ENCODE measurements around the gene SLC66A1. TPM values are rescaled to one million over a fixed set of nuclear protein-coding genes. Genes with fewer than 3 reads are reported as not detected.

Gene SLC66A1
- polyA plus RNA-seq, 2 donors: 8.6 to 8.9 TPM

- Histone ChIP-seq H3K27ac (ENCODE audit: low read depth in 2 of 2, low read length in 1 of 2) (no peak overlapping the region), H3K36me3 (ENCODE audit: control insufficient read depth in 2 of 2, insufficient read depth in 2 of 2, low read length in 1 of 2) (peaks cover 4 to 41% of the 10 kb centered on the region in 2 donors), H3K27me3 (ENCODE audit: control insufficient read depth in 1 of 2, insufficient read depth in 2 of 2, low read length in 2 of 2) (no peaks in the 10 kb centered on the region), H3K4me3 (ENCODE audit: low read depth in 1 of 2, low read length in 2 of 2) (no peak overlapping the region), H3K4me1 (ENCODE audit: control insufficient read depth in 2 of 2, insufficient read depth in 2 of 2, low read length in 1 of 2) (peaks cover 0 to 4% of the 10 kb centered on the region in 2 donors), H3K9me3 (ENCODE audit: control insufficient read depth in 2 of 2, insufficient read depth in 1 of 2, low read depth in 1 of 2, low read length in 1 of 2) (no peaks in the 10 kb centered on the region)
- WGBS, 2 donors: 85 to 88% methylated on average over 19 of the region's 19 CpGs
Observed at GRCh38 chr1:19339214-19339861, 27.2 kb downstream of the SLC66A1 start.

- no peak overlapping the region for H3K27ac ChIP-seq (ENCODE audit: low read depth in 2 of 2, low read length in 1 of 2)
- H3K9me3 ChIP-seq (ENCODE audit: control insufficient read depth in 2 of 2, insufficient read depth in 1 of 2, low read depth in 1 of 2, low read length in 1 of 2): no peaks in the 10 kb centered on the region
- H3K4me1 ChIP-seq (ENCODE audit: control insufficient read depth in 2 of 2, insufficient read depth in 2 of 2, low read length in 1 of 2): peaks cover 0 to 4% of the 10 kb centered on the region in 2 donors
- 92 to 95% methylated on average over 14 of the region's 14 CpGs for WGBS, 2 donors
- H3K4me3 ChIP-seq (ENCODE audit: low read depth in 1 of 2, low read length in 2 of 2): no peak overlapping the region
- H3K36me3 ChIP-seq (ENCODE audit: control insufficient read depth in 2 of 2, insufficient read depth in 2 of 2, low read length in 1 of 2): peaks cover 9 to 51% of the 10 kb centered on the region in 2 donors
- H3K27me3 ChIP-seq (ENCODE audit: control insufficient read depth in 1 of 2, insufficient read depth in 2 of 2, low read length in 2 of 2): no peaks in the 10 kb centered on the region
Observed at GRCh38 chr1:19340387-19340937, 28.3 kb downstream of the SLC66A1 start.

- Histone ChIP-seq H3K4me3 (ENCODE audit: low read depth in 1 of 2, low read length in 2 of 2) (no peak overlapping the region), H3K4me1 (ENCODE audit: control insufficient read depth in 2 of 2, insufficient read depth in 2 of 2, low read length in 1 of 2) (peaks cover 0 to 4% of the 10 kb centered on the region in 2 donors), H3K27ac (ENCODE audit: low read depth in 2 of 2, low read length in 1 of 2) (peak overlapping the region in 1 of 2 donors; percentile 15), H3K9me3 (ENCODE audit: control insufficient read depth in 2 of 2, insufficient read depth in 1 of 2, low read depth in 1 of 2, low read length in 1 of 2) (no peaks in the 10 kb centered on the region), H3K36me3 (ENCODE audit: control insufficient read depth in 2 of 2, insufficient read depth in 2 of 2, low read length in 1 of 2) (peaks cover 9 to 55% of the 10 kb centered on the region in 2 donors), H3K27me3 (ENCODE audit: control insufficient read depth in 1 of 2, insufficient read depth in 2 of 2, low read length in 2 of 2) (no peaks in the 10 kb centered on the region)
- WGBS, 2 donors: 59 to 60% methylated on average over 25 of the region's 25 CpGs
Observed at GRCh38 chr1:19341201-19342061, 29.3 kb downstream of the SLC66A1 start.

GRCh38 chr1:19342062-19342750 lies 30.1 kb downstream of the SLC66A1 start:
- no peak overlapping the region for H3K27ac ChIP-seq (ENCODE audit: low read depth in 2 of 2, low read length in 1 of 2)
- H3K36me3 ChIP-seq (ENCODE audit: control insufficient read depth in 2 of 2, insufficient read depth in 2 of 2, low read length in 1 of 2): peaks cover 9 to 55% of the 10 kb centered on the region in 2 donors
- 81% methylated on average over 27 of the region's 27 CpGs for WGBS, 2 donors

GRCh38 chr1:19342894-19343616 lies 30.9 kb downstream of the SLC66A1 start:
- no peak overlapping the region for H3K27ac ChIP-seq (ENCODE audit: low read depth in 2 of 2, low read length in 1 of 2)
- H3K36me3 ChIP-seq (ENCODE audit: control insufficient read depth in 2 of 2, insufficient read depth in 2 of 2, low read length in 1 of 2): peaks cover 9 to 55% of the 10 kb centered on the region in 2 donors
- WGBS, 2 donors: 82 to 85% methylated on average over 33 of the region's 33 CpGs
- H3K4me3 ChIP-seq (ENCODE audit: low read depth in 1 of 2, low read length in 2 of 2): no peak overlapping the region
- no peaks in the 10 kb centered on the region for H3K27me3 ChIP-seq (ENCODE audit: control insufficient read depth in 1 of 2, insufficient read depth in 2 of 2, low read length in 2 of 2)
- H3K4me1 ChIP-seq (ENCODE audit: control insufficient read depth in 2 of 2, insufficient read depth in 2 of 2, low read length in 1 of 2): peaks cover 0 to 4% of the 10 kb centered on the region in 2 donors
- no peaks in the 10 kb centered on the region for H3K9me3 ChIP-seq (ENCODE audit: control insufficient read depth in 2 of 2, insufficient read depth in 1 of 2, low read depth in 1 of 2, low read length in 1 of 2)

More at GRCh38 chr1:19342062-19342750, 30.1 kb downstream of the SLC66A1 start:
- H3K4me3 ChIP-seq (ENCODE audit: low read depth in 1 of 2, low read length in 2 of 2): no peak overlapping the region
- no peaks in the 10 kb centered on the region for H3K9me3 ChIP-seq (ENCODE audit: control insufficient read depth in 2 of 2, insufficient read depth in 1 of 2, low read depth in 1 of 2, low read length in 1 of 2)
- no peaks in the 10 kb centered on the region for H3K27me3 ChIP-seq (ENCODE audit: control insufficient read depth in 1 of 2, insufficient read depth in 2 of 2, low read length in 2 of 2)
- H3K4me1 ChIP-seq (ENCODE audit: control insufficient read depth in 2 of 2, insufficient read depth in 2 of 2, low read length in 1 of 2): peaks cover 0 to 4% of the 10 kb centered on the region in 2 donors

- H3K4me1 ChIP-seq (ENCODE audit: control insufficient read depth in 2 of 2, insufficient read depth in 2 of 2, low read length in 1 of 2): peaks cover 0 to 4% of the 10 kb centered on the region in 2 donors
- 81 to 86% methylated on average over 20 of the region's 20 CpGs for WGBS, 2 donors
- peaks cover 9 to 49% of the 10 kb centered on the region in 2 donors for H3K36me3 ChIP-seq (ENCODE audit: control insufficient read depth in 2 of 2, insufficient read depth in 2 of 2, low read length in 1 of 2)
- H3K4me3 ChIP-seq (ENCODE audit: low read depth in 1 of 2, low read length in 2 of 2): no peak overlapping the region
- no peaks in the 10 kb centered on the region for H3K9me3 ChIP-seq (ENCODE audit: control insufficient read depth in 2 of 2, insufficient read depth in 1 of 2, low read depth in 1 of 2, low read length in 1 of 2)
- H3K27me3 ChIP-seq (ENCODE audit: control insufficient read depth in 1 of 2, insufficient read depth in 2 of 2, low read length in 2 of 2): no peaks in the 10 kb centered on the region
- H3K27ac ChIP-seq (ENCODE audit: low read depth in 2 of 2, low read length in 1 of 2): no peak overlapping the region
Observed at GRCh38 chr1:19343617-19344350, 31.7 kb downstream of the SLC66A1 start.

GRCh38 chr1:19344372-19344810 lies 32.3 kb downstream of the SLC66A1 start:
- peaks cover 9 to 49% of the 10 kb centered on the region in 2 donors for H3K36me3 ChIP-seq (ENCODE audit: control insufficient read depth in 2 of 2, insufficient read depth in 2 of 2, low read length in 1 of 2)
- H3K27ac ChIP-seq (ENCODE audit: low read depth in 2 of 2, low read length in 1 of 2): peak overlapping the region in 1 of 2 donors; percentile 34

GRCh38 chr1:19344831-19345230 lies 32.7 kb downstream of the SLC66A1 start:
- Histone ChIP-seq H3K36me3 (ENCODE audit: control insufficient read depth in 2 of 2, insufficient read depth in 2 of 2, low read length in 1 of 2) (peaks cover 5 to 48% of the 10 kb centered on the region in 2 donors), H3K9me3 (ENCODE audit: control insufficient read depth in 2 of 2, insufficient read depth in 1 of 2, low read depth in 1 of 2, low read length in 1 of 2) (no peaks in the 10 kb centered on the region), H3K4me3 (ENCODE audit: low read depth in 1 of 2, low read length in 2 of 2) (no peak overlapping the region), H3K27ac (ENCODE audit: low read depth in 2 of 2, low read length in 1 of 2) (peak overlapping the region in 1 of 2 donors; percentile 34), H3K27me3 (ENCODE audit: control insufficient read depth in 1 of 2, insufficient read depth in 2 of 2, low read length in 2 of 2) (no peaks in the 10 kb centered on the region), H3K4me1 (ENCODE audit: control insufficient read depth in 2 of 2, insufficient read depth in 2 of 2, low read length in 1 of 2) (peaks cover 0 to 11% of the 10 kb centered on the region in 2 donors)
- 69 to 81% methylated on average over 11 of the region's 11 CpGs for WGBS, 2 donors

More at GRCh38 chr1:19344372-19344810, 32.3 kb downstream of the SLC66A1 start:
- Histone ChIP-seq H3K4me1 (ENCODE audit: control insufficient read depth in 2 of 2, insufficient read depth in 2 of 2, low read length in 1 of 2) (peaks cover 0 to 8% of the 10 kb centered on the region in 2 donors), H3K9me3 (ENCODE audit: control insufficient read depth in 2 of 2, insufficient read depth in 1 of 2, low read depth in 1 of 2, low read length in 1 of 2) (no peaks in the 10 kb centered on the region), H3K4me3 (ENCODE audit: low read depth in 1 of 2, low read length in 2 of 2) (no peak overlapping the region), H3K27me3 (ENCODE audit: control insufficient read depth in 1 of 2, insufficient read depth in 2 of 2, low read length in 2 of 2) (no peaks in the 10 kb centered on the region)
- 36 to 46% methylated on average over 12 of the region's 12 CpGs for WGBS, 2 donors

All from esophagus (tissue), 2 donors.